ENCODE data around the gene ACTG1. TPM values are rescaled to one million over a fixed set of nuclear protein-coding genes. Genes with fewer than 3 reads are reported as not detected.

The ACTG1 gene
- total RNA-seq, 2 experiments from 2014 or later, result 1,296 to 1,318 TPM

DNA sequence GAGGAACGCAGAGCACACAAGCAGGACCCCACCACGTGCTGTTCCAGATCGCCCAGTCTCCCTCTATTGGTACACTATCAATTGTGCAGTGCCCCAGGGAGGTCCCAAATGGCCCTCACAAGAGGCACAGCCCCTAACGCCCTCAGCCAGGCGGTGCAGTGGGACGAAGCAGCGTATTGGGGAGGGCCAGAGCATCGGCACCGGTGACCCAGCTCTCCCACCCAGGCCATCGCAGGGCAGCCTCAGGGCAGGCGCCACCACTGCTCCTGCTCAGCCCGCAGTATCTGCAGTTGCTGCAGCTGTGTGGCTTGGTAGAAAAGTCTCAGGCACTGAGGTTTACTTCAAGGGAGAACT lies 45.5 kb upstream of the ACTG1 start:
- Histone ChIP-seq H3K27ac (ENCODE audit: low read depth in 1 of 2, low read length in 2 of 2) (no peak overlapping the region), H3K36me3 (ENCODE audit: insufficient read depth, low read length) (peaks cover 41% of the 10 kb centered on the region), H3K9me3 (ENCODE audit: control insufficient read depth in 1 of 2, insufficient read depth in 1 of 2, low read length in 2 of 2) (no peaks in the 10 kb centered on the region), H3K4me3 (ENCODE audit: low read length) (no peak overlapping the region), H3K4me1 (ENCODE audit: insufficient read depth, low read length) (peaks cover 15% of the 10 kb centered on the region), H3K27me3 (ENCODE audit: control insufficient read depth in 1 of 2, insufficient read depth in 2 of 2, low read length in 2 of 2) (no peaks in the 10 kb centered on the region)
- ChIA-PET POLR2A (no interaction called here), CTCF (no interaction called here)
- DNase-seq (no peak), ATAC-seq (ENCODE audit: poor library complexity) (no peak)
- no peaks in the 10 kb centered on the region for H3K27me3 Mint-ChIP-seq
- intact Hi-C loops (cut with DNase I, micrococcal nuclease), result no loop called here
- peaks cover 14% of the 10 kb centered on the region for H3K4me1 Mint-ChIP-seq (ENCODE audit: low read depth)
- TF ChIP-seq, protein P1, sequence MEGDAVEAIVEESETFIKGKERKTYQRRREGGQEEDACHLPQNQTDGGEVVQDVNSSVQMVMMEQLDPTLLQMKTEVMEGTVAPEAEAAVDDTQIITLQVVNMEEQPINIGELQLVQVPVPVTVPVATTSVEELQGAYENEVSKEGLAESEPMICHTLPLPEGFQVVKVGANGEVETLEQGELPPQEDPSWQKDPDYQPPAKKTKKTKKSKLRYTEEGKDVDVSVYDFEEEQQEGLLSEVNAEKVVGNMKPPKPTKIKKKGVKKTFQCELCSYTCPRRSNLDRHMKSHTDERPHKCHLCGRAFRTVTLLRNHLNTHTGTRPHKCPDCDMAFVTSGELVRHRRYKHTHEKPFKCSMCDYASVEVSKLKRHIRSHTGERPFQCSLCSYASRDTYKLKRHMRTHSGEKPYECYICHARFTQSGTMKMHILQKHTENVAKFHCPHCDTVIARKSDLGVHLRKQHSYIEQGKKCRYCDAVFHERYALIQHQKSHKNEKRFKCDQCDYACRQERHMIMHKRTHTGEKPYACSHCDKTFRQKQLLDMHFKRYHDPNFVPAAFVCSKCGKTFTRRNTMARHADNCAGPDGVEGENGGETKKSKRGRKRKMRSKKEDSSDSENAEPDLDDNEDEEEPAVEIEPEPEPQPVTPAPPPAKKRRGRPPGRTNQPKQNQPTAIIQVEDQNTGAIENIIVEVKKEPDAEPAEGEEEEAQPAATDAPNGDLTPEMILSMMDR (IDR thresholded peaks at IDR 0.05), result no peak
- no peaks in the 10 kb centered on the region for H3K9me3 Mint-ChIP-seq
- H3K27ac Mint-ChIP-seq, result no peak overlapping the region
- H3K4me3 Mint-ChIP-seq, result no peak overlapping the region
- peaks cover 38% of the 10 kb centered on the region for H3K36me3 Mint-ChIP-seq (ENCODE audit: low read depth)

DNA sequence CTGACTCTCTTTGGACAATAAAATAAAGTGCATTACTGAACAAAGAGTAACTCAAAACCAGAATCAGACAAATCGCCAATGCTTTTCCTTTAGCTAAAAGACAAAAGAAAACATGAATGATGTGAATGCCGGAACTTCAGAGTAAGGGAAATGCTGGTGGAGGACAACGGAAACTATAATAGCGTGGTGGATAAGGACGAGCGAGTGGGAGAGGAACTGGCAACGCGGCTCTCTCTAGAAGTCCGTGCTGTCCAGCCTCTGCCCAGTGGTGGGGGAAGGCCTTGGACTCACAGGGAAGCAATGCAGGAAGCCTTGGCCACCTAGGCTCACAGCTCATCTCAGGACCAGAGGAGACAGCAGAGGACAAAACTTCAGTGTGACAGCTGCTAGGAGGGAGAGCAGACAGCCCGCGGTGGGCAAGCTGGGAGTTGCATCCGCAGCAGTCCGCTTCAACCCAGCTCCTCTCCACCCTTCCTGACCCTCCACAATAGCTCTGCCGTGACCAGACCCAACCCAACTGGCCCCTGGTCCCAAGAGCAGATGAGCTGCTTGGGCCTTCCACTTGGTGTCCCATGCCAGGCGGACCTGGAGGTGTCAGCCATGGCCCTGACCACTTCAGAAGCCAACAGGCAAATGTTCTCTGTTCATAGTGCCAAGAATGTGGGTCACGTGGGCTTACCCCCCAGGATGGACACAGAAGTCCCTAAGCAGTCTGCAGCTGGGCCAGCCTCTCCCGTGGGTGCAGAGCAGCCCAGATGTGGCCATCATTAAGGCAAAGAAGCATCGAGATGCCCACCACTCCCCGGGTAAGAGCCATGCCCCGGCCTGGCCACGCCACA lies 44.9 kb upstream of the ACTG1 start:
- peaks cover 39% of the 10 kb centered on the region for H3K36me3 Mint-ChIP-seq (ENCODE audit: low read depth)
- H3K36me3 ChIP-seq (ENCODE audit: insufficient read depth, low read length), result peaks cover 38% of the 10 kb centered on the region
- ATAC-seq (ENCODE audit: poor library complexity) (no peak), DNase-seq (no peak)
- no peaks in the 10 kb centered on the region for H3K9me3 Mint-ChIP-seq
- no peak overlapping the region for H3K4me3 ChIP-seq (ENCODE audit: low read length)
- ChIA-PET CTCF (no interaction called here), POLR2A (interaction anchor here (0.8 kb wide), 1 partner anchor 29 kb away, joined by 3 read pairs; no protein-coding TSS in a partner anchor)
- peaks cover 18% of the 10 kb centered on the region for H3K4me1 Mint-ChIP-seq (ENCODE audit: low read depth)
- no peaks in the 10 kb centered on the region for H3K27me3 ChIP-seq (ENCODE audit: control insufficient read depth in 1 of 2, insufficient read depth in 2 of 2, low read length in 2 of 2)
- peaks cover 20% of the 10 kb centered on the region for H3K4me1 ChIP-seq (ENCODE audit: insufficient read depth, low read length)
- intact Hi-C loops (cut with DNase I, micrococcal nuclease), result no loop called here
- H3K9me3 ChIP-seq (ENCODE audit: control insufficient read depth in 1 of 2, insufficient read depth in 1 of 2, low read length in 2 of 2), result no peaks in the 10 kb centered on the region
- H3K27ac Mint-ChIP-seq, result no peak overlapping the region
- H3K27me3 Mint-ChIP-seq, result no peaks in the 10 kb centered on the region
- H3K27ac ChIP-seq (ENCODE audit: low read depth in 1 of 2, low read length in 2 of 2), result no peak overlapping the region
- TF ChIP-seq, protein P1 (IDR thresholded peaks at IDR 0.05), result no peak
- no peak overlapping the region for H3K4me3 Mint-ChIP-seq

DNA sequence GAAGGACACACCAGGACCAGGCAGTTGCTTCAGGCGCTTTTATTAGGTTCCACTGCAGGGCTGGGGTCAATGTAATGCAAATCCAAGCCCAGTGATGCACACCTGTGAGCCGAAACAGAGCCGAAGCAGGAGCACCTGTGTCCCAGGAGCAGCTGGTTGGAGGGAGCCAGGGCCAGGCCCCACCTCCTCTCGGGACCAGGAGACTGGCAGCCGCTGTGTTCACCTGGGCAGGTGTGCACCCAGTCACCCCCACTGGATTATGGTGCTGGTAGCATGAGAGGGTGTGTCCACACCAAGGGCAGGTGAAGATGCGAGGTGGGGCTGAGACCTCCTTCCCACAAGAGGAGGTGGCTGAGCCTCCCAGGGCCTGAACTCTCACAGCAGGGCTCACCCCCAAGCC lies 44.3 kb upstream of the ACTG1 start:
- Histone ChIP-seq H3K4me3 (ENCODE audit: low read length) (no peak overlapping the region), H3K27ac (ENCODE audit: low read depth in 1 of 2, low read length in 2 of 2) (no peak overlapping the region), H3K27me3 (ENCODE audit: control insufficient read depth in 1 of 2, insufficient read depth in 2 of 2, low read length in 2 of 2) (no peaks in the 10 kb centered on the region), H3K36me3 (ENCODE audit: insufficient read depth, low read length) (peaks cover 35% of the 10 kb centered on the region), H3K4me1 (ENCODE audit: insufficient read depth, low read length) (peaks cover 20% of the 10 kb centered on the region), H3K9me3 (ENCODE audit: control insufficient read depth in 1 of 2, insufficient read depth in 1 of 2, low read length in 2 of 2) (no peaks in the 10 kb centered on the region)
- Mint-ChIP-seq H3K27me3 (no peaks in the 10 kb centered on the region), H3K4me3 (no peak overlapping the region), H3K36me3 (ENCODE audit: low read depth) (peaks cover 36% of the 10 kb centered on the region), H3K27ac (no peak overlapping the region), H3K4me1 (ENCODE audit: low read depth) (peaks cover 18% of the 10 kb centered on the region), H3K9me3 (no peaks in the 10 kb centered on the region)
- DNase-seq (no peak), ATAC-seq (ENCODE audit: poor library complexity) (no peak)
- ChIA-PET CTCF (no interaction called here), POLR2A (no interaction called here)
- TF ChIP-seq, protein P1 (IDR thresholded peaks at IDR 0.05), result no peak
- intact Hi-C loops (cut with DNase I, micrococcal nuclease), result no loop called here

All from CD4-positive, alpha-beta T cell (primary cell).